SHP77 treated with DMSO at 0.1 percent for 48 hours (cell line): ENCODE measurements around the gene MAP3K15.
"Not testable (repeated sequence)": the region's sequence is repeated elsewhere in the genome, so short reads cannot be mapped to it uniquely, and the experiment has no call there.

Experiments used
- DNase-seq: peaks from one replicate; lab custom pipeline; 2025; lab: John Stamatoyannopoulos, UW

Gene MAP3K15

DNA sequence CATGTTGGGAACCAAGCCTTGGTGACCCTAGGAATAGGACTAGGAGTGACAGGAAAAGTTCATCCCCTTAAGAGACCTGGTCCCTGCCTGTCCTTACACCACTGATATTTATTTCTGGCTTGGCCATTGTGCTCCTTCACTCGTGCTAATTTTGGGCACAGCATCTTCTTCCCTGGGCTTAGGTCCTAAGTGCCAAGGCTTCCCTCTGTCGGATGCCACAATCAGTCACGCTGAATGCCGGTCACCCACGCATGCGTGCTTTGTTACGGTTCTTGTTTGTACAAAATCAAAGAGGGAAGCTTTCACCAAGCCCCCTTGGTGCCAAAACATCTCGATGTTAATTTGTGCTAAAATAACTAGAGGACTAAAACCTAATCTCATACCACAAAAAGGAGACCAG lies 17.4 kb upstream of the MAP3K15 start:
- no peak for DNase-seq

GRCh38 chrX:19517965-19518364 lies 2.7 kb upstream of the MAP3K15 start:
- DNase-seq, result no peak

GRCh38 chrX:19515615-19516105 lies 352 bp upstream of the MAP3K15 start:
- no peak for DNase-seq

DNA sequence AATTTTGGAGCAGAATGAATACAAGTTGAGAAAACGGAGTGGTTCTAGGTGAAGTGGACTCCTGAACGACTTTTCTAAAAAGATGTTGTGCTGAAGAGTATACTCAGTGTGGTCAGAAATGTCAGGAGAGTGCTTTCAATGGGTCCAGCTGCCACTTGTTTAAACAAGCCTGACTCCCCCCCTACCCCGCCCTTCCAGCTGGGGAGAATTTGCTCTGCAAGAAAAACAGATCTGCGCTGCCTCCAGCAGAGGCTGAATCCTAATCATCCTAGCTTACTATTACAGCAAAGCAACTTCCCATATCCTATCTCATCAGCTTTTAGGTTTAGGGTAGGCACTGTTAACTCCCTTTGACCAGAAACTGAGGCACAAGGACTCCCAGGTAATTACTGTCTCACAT lies 1.9 kb downstream of the MAP3K15 start:
- DNase-seq, result peak; percentile 12

- no peak for DNase-seq
Observed at GRCh38 chrX:19512961-19513360, 2.3 kb downstream of the MAP3K15 start.

GRCh38 chrX:19512359-19512758 lies 2.9 kb downstream of the MAP3K15 start:
- no peak for DNase-seq

GRCh38 chrX:19511796-19512195 lies 3.5 kb downstream of the MAP3K15 start:
- not testable (repeated sequence) for DNase-seq

- no peak for DNase-seq
Observed at GRCh38 chrX:19496711-19497110, 18.6 kb downstream of the MAP3K15 start.

- DNase-seq, result no peak
Observed at GRCh38 chrX:19487520-19488200, 27.6 kb downstream of the MAP3K15 start.

GRCh38 chrX:19479458-19479857 lies 35.9 kb downstream of the MAP3K15 start:
- DNase-seq, result no peak

GRCh38 chrX:19468383-19468782 lies 46.9 kb downstream of the MAP3K15 start:
- not testable (repeated sequence) for DNase-seq

DNA sequence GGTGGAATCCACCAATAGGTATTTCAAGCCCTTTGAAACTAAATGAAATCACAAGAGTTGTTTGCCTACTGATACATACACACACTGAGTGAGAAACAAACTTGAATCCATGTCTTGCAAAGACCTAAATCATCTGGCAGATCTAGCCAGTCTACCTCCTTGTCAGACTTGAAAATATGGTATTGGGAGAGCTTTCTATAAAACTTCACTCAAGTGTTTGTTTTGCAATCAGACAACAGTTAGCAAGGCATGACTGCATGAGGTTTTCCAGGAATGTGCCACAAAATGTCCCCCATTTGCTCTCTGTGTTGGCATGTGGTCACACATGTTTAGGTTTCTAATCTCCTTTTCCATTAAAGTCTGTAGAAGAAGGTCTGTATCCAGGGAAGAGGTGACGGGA lies 52.4 kb downstream of the MAP3K15 start:
- DNase-seq, result no peak

DNA sequence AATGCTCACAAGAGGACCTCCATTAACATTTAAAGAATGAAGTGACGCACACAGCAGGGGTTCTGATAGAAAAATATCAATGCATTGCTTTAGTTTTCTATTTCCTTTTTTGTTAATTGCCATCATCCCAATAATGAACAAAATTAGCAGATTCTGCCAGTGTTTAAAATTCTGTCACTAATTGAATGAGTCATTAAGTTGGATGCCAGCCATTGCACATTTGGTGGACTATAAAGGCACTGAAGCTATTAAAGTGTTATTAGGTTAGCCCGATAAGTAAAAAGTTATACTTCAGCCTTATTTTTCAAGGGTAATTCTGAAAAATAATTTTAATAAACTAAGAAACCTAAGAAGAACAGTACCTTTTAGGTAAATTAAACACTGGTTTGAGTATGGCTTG lies 53.1 kb downstream of the MAP3K15 start:
- no peak for DNase-seq

GRCh38 chrX:19457662-19458061 lies 57.6 kb downstream of the MAP3K15 start:
- no peak for DNase-seq

GRCh38 chrX:19448077-19448476 lies 67.2 kb downstream of the MAP3K15 start:
- DNase-seq, result no peak

- no peak for DNase-seq
Observed at GRCh38 chrX:19446397-19446796, 68.9 kb downstream of the MAP3K15 start.

DNA sequence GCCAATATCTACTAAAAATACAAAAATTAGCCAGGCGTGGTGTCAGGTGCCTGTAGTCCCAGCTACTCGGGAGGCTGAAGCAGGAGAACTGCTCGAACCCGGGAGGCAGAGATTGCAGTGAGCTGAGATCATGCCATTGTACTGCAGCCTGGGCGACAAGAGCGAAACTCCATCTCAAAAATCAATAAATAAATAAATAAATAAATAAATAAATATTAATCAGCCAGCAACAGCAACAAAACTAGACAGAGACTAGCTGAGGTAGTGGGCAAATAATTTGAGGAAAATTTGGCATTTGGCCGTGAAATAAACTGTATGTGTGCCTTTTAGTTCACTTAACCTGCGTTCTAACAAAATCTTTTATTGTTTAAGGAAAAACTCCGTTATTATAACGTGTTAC lies 69.5 kb downstream of the MAP3K15 start:
- not testable (repeated sequence) for DNase-seq

DNA sequence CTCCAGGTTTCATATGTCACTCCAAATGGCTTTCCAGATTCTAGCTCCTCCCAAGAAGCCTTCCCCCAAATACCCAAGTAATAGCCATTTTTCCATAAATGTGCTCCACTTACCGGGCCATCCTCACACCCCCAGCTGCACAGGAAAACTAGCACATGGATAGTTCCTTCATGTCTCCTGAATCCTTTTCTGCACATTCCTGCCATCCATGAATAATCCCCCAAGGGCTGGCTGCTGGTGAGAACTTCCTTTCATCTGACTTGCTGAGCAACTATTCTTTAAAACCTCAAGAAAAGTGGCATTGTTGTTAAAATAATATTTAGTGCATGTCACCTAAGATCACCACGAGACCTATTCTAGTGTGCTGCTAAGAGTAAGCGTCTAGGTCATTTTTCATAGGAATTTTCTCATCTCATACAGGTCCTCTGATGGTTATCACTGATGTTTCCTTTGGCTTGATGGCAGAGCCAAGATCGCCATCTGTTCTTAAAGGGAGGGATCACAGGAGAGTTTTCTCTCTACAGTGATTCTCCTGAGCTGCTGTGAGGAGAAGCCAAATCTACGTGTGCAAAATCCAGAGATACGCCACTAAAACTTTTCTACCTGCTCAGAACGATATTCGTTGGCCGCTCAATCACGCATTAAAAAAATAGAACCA lies 71.3 kb downstream of the MAP3K15 start:
- no peak for DNase-seq

GRCh38 chrX:19440713-19441112 lies 74.6 kb downstream of the MAP3K15 start:
- no peak for DNase-seq

- DNase-seq, result not testable (repeated sequence)
Observed at GRCh38 chrX:19422661-19423060, 92.6 kb downstream of the MAP3K15 start.

DNA sequence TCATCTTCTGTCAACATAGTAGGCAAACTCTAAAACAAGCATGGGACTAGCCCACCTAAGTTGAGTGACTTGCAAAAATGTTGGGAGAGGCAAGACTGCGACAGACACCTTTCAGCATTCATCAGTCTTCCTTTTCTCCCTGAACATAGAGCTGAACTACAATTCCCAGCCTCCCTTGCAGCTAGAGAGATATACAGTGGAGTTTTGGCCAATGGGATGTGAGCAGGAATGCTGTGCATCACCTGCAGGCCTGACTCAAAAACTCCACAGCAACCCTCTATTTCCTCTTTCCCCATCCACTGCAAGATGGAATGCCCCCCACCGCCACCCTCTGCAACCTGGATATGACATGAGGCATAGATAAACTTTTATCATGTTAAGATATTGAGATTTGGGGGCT lies 105.0 kb downstream of the MAP3K15 start:
- DNase-seq, result no peak

DNA sequence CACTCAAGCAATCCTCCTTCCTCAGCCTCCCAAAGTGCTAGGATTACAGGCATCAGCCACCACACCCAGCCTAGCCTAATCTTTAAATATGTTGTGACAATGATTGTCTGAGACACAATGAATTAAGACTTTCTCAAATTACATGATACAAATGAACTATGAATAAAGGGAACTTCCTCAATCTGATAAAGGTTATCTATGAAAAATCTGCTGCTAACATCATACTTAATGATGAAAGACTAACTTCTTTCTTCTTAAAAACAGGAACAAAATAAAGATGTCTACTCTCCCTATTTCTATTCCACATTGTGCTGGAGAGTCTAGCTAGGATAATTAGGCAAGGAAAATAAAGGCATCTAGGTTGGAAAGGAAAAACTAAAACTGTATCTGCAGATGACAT lies 111.6 kb downstream of the MAP3K15 start:
- no peak for DNase-seq

GRCh38 chrX:19392703-19393102 lies 122.6 kb downstream of the MAP3K15 start:
- DNase-seq, result no peak

DNA sequence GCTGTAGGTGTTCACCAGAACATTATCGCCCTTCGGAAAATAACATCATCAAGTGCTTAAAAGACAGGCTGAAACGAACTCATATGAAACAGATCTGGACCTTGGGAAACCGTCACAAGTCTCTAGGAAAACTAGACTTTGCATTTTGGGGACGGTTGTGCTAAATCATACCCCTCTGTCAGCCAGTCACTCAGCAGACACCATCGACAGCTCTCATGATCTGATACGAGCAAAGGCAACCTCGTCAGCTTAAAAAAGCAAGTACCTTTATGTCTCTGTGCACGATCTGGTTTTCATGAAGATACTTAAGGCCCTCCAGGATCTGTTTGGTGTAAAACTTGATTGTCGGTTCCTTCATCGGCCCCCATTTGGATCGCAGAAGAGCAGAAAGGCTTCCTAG lies 123.2 kb downstream of the MAP3K15 start:
- no peak for DNase-seq
